SK-N-SH (cell line): Measurements from ENCODE around the gene COL3A1. TPM values are rescaled to one million over a fixed set of nuclear protein-coding genes. Genes with fewer than 3 reads are reported as not detected.

Experiments
- CTCF ChIA-PET: fragments of 300-600, 350-600 bp; formaldehyde crosslinking; extraction: SDS; loops from one replicate; lab custom pipeline; 2021; lab: Yijun Ruan, JAX
- POLR2A ChIA-PET: fragments of 350-600 bp; sonication (Branson Sonifier 250); formaldehyde crosslinking; extraction: SDS; loops from one replicate; lab custom pipeline; 2020; ENCODE audit warnings: antibody characterized with exemption, inconsistent platforms; lab: Yijun Ruan, JAX
- DNase-seq: peaks from one replicate; pipeline ENCODE4 v3.0.0; 2012
- H2AFZ ChIP-seq: fragments of 200-600 bp; sonication (generic); 2 replicates; pipeline ENCODE4 v1.8.1; 2016; ENCODE audit warnings: antibody characterized with exemption, mild to moderate bottlenecking, low read depth
- H3F3A ChIP-seq: fragments of 200-600 bp; sonication (generic); replicated peaks from 2 replicates; pipeline ENCODE3; 2016; ENCODE audit warnings: antibody characterized with exemption, mild to moderate bottlenecking; ENCODE audit not compliant: insufficient read depth
- H3K27ac ChIP-seq, 2 experiments: fragments of 200-500 bp in 1 of 2; fragments of 200-600 bp in 1 of 2; sonication (Bioruptor generic) in 1 of 2; sonication (generic), shearing (Covaris generic) in 1 of 2; 2 replicates each; pipeline versions ENCODE4 v1.5.1 to v1.6.1; 2014 to 2016; ENCODE audit warnings: low read depth in 2 of 2, inconsistent platforms in 1 of 2, low read length in 1 of 2, mild to moderate bottlenecking in 1 of 2, mixed read lengths in 1 of 2
- H3K27me3 ChIP-seq: fragments of 200-600 bp; sonication (generic), shearing (Covaris generic); 2 replicates; pipeline ENCODE4 v1.6.1; 2016; ENCODE audit warnings: mixed run types; ENCODE audit not compliant: insufficient read depth
- H3K36me3 ChIP-seq, 2 experiments: fragments of 200-500 bp in 1 of 2; fragments of 200-600 bp in 1 of 2; sonication (Bioruptor generic) in 1 of 2; sonication (generic) in 1 of 2; replicated peaks in 1 of 2; 2 replicates each; pipeline versions ENCODE3 to v1.5.1; 2014 to 2016; ENCODE audit warnings: low read length in 1 of 2, mild to moderate bottlenecking in 1 of 2; ENCODE audit not compliant: insufficient read depth in 2 of 2, control insufficient read depth in 1 of 2
- H3K4me1 ChIP-seq, 2 experiments: fragments of 200-500 bp in 1 of 2; fragments of 200-600 bp in 1 of 2; sonication (Bioruptor generic) in 1 of 2; sonication (generic), shearing (Covaris generic) in 1 of 2; 2 replicates each; pipeline versions ENCODE4 v1.5.1 to v1.6.1; 2014 to 2016; ENCODE audit warnings: low read depth in 1 of 2, low read length in 1 of 2, mixed run types in 1 of 2; ENCODE audit not compliant: insufficient read depth in 2 of 2, control insufficient read depth in 1 of 2
- H3K4me2 ChIP-seq: fragments of 200-600 bp; sonication (generic), shearing (Covaris generic); 2 replicates; pipeline ENCODE4 v1.6.1; 2017; ENCODE audit warnings: mixed run types
- H3K4me3 ChIP-seq, 2 experiments: fragments of 200-500 bp in 1 of 2; fragments of 200-600 bp in 1 of 2; sonication (Bioruptor generic) in 1 of 2; sonication (generic), shearing (Covaris generic) in 1 of 2; 2 replicates each; pipeline versions ENCODE4 v1.5.1 to v1.8.1; 2014 to 2016; ENCODE audit warnings: low read depth in 2 of 2, inconsistent platforms in 1 of 2, low read length in 1 of 2, mild to moderate bottlenecking in 1 of 2, mixed read lengths in 1 of 2, moderate library complexity in 1 of 2
- H3K79me2 ChIP-seq: fragments of 200-600 bp; sonication (generic); 2 replicates; pipeline ENCODE4 v1.8.1; 2017; ENCODE audit warnings: mild to moderate bottlenecking; ENCODE audit not compliant: insufficient read depth
- H3K9ac ChIP-seq: fragments of 200-600 bp; sonication (generic); 2 replicates; pipeline ENCODE4 v1.6.1; 2017; ENCODE audit warnings: mixed run types
- H3K9me2 ChIP-seq: fragments of 200-600 bp; sonication (generic); 2 replicates; pipeline ENCODE4 v1.6.1; 2017; ENCODE audit warnings: mixed run types
- H3K9me3 ChIP-seq: fragments of 200-600 bp; sonication (generic); 2 replicates; pipeline ENCODE4 v1.6.1; 2017; ENCODE audit warnings: mixed run types, mild to moderate bottlenecking, moderate library complexity
- H4K20me1 ChIP-seq: fragments of 200-600 bp; sonication (generic); 2 replicates; pipeline ENCODE4 v1.6.1; 2017; ENCODE audit warnings: mild to moderate bottlenecking, mixed run types; ENCODE audit not compliant: insufficient read depth
- EP300 ChIP-seq, 2 experiments: IDR thresholded peaks; 2 replicates each; pipeline versions ENCODE4 v1.4.0 to v1.6.1; 2012; ENCODE audit warnings: borderline replicate concordance in 1 of 2, low read depth in 1 of 2, low read length in 1 of 2
- FOSL2 ChIP-seq: IDR thresholded peaks from 2 replicates; pipeline ENCODE4 v1.4.0; 2012; ENCODE audit warnings: low read depth, mild to moderate bottlenecking, moderate library complexity, borderline replicate concordance
- FOXM1 ChIP-seq: IDR thresholded peaks from 2 replicates; pipeline ENCODE4 v1.4.0; 2012; ENCODE audit warnings: low read depth, mild to moderate bottlenecking
- GATA2 ChIP-seq: sonication (generic); formaldehyde crosslinking; IDR thresholded peaks from 2 replicates; pipeline ENCODE4 v1.5.0; 2020; ENCODE audit warnings: mild to moderate bottlenecking, missing genetic modification reagents
- JUND ChIP-seq: IDR thresholded peaks from 2 replicates; pipeline ENCODE4 v1.4.0; 2012
- MAX ChIP-seq: IDR thresholded peaks from 2 replicates; pipeline ENCODE4 v1.4.0; 2012; ENCODE audit warnings: low read depth
- NFIC ChIP-seq: IDR thresholded peaks from 2 replicates; pipeline ENCODE4 v1.4.0; 2012; ENCODE audit warnings: borderline replicate concordance
- SIN3A ChIP-seq: IDR thresholded peaks from 2 replicates; pipeline ENCODE4 v1.6.1; 2012; ENCODE audit warnings: low read depth, mild to moderate bottlenecking, low read length, moderate library complexity, borderline replicate concordance
- TAF1 ChIP-seq: IDR thresholded peaks from 2 replicates; pipeline ENCODE4 v1.6.1; 2012; ENCODE audit warnings: low read depth, mild to moderate bottlenecking, low read length, moderate library complexity, borderline replicate concordance
- TCF12 ChIP-seq: IDR thresholded peaks from 2 replicates; pipeline ENCODE4 v1.4.0; 2012
- TEAD4 ChIP-seq: IDR thresholded peaks from 2 replicates; pipeline ENCODE4 v1.4.0; 2012; ENCODE audit warnings: mild to moderate bottlenecking, borderline replicate concordance; ENCODE audit not compliant: insufficient read depth
- WGBS: methylation state at CpG from one replicate; pipeline ENCODE4 v1.1.6; 2017; ENCODE audit warnings: low lambda C conversion rate; 5-methylcytosine and 5-hydroxymethylcytosine counted together
- polyA plus RNA-seq, 3 experiments: library from polyadenylated mRNA; depleted of rRNA; stranded (reverse); fragments of >200 nt; gene quantifications; 2 replicates each; pipeline ENCODE4 v1.2.3, GENCODE V29; 2012
- TF ChIP-seq, protein P1 (sequence below): IDR thresholded peaks from 2 replicates; pipeline ENCODE4; 2012

COL3A1 gene
- polyA plus RNA-seq, 1 of the 3 experiments (the other 2 are of a cell fraction) = 987 TPM

GRCh38 chr2:189020179-189020578 lies 46.0 kb downstream of the COL3A1 start:
- Histone ChIP-seq H3F3A (peaks cover 49% of the 10 kb centered on the region), H3K27ac (no peak overlapping the region; a peak in 1 of 4 replicates), H3K4me1 (peaks cover 10 to 31% of the 10 kb centered on the region in 2 experiments), H3K9me3 (no peaks in the 10 kb centered on the region), H3K4me3 (no peak overlapping the region), H3K4me2 (no peak overlapping the region), H3K9ac (no peak overlapping the region), H3K36me3 (no peaks in the 10 kb centered on the region), H2AFZ (no peak overlapping the region), H3K27me3 (no peaks in the 10 kb centered on the region), H3K9me2 (no peaks in the 10 kb centered on the region), H3K79me2 (no peaks in the 10 kb centered on the region), H4K20me1 (no peaks in the 10 kb centered on the region)
- CTCF ChIA-PET = no interaction called here
- TF ChIP-seq NFIC = no peak
- POLR2A ChIA-PET = no interaction called here
- no peak for DNase-seq
- 91% methylated on average over 1 of the region's 1 CpG for WGBS

DNA sequence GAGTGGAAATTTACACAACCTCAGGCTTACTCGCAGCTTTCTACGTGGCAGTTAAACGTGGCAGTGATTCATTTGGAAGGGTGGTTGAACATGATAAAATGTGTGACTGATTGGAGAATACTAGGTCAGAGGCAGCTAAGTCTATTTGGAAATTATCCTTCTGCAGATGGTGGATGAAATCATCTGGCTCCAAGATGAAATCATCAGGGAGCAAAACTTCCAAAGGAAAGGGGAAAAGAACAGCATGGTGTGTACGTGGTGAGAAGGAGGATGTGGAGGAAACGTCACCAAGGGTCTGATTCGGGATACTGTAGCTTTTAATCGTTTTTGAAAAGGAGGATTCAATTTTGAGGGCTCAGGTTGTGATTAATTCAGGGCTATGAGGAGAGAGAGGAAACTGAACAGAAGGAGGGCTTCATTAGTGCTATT lies 47.9 kb downstream of the COL3A1 start:
- Histone ChIP-seq H2AFZ (peak overlapping the region; percentile 63; the same call in 1 of the 2 replicates), H3K36me3 (no peaks in the 10 kb centered on the region), H3K4me3 (no peak overlapping the region; a peak in 1 of 4 replicates), H3K27me3 (no peaks in the 10 kb centered on the region), H3K9me3 (no peaks in the 10 kb centered on the region), H3K4me1 (peaks cover 10 to 22% of the 10 kb centered on the region in 2 experiments), H3K9me2 (no peaks in the 10 kb centered on the region), H3F3A (peaks cover 41% of the 10 kb centered on the region), H3K27ac (peak overlapping the region; percentile 92 to 95), H3K9ac (peak overlapping the region; percentile 66), H3K4me2 (peak overlapping the region; percentile 63), H3K79me2 (no peaks in the 10 kb centered on the region), H4K20me1 (no peaks in the 10 kb centered on the region)
- DNase-seq = peak; percentile 9
- ChIA-PET CTCF (no interaction called here), POLR2A (no interaction called here)
- TF ChIP-seq TCF12 = peak; percentile 59; the same call in 1 of the 2 replicates
- no peak for TF ChIP-seq TEAD4
- TF ChIP-seq GATA2 (CRISPR knock-in tag) = no peak
- peak in 1 of 2 experiments; percentile 51; a peak in 3 of 4 replicates for TF ChIP-seq EP300 (IDR thresholded peaks at IDR 0.05; ENCODE audit: borderline replicate concordance in 1 of 2, low read depth in 1 of 2, low read length in 1 of 2)
- TF ChIP-seq FOXM1 = peak; percentile 62; the same call in 1 of the 2 replicates
- TF ChIP-seq FOSL2 = peak; percentile 54; the same call in 1 of the 2 replicates
- peak; percentile 80; the same call in 1 of the 2 replicates for TF ChIP-seq MAX
- peak; percentile 37 for TF ChIP-seq JUND
- TF ChIP-seq, protein P1, sequence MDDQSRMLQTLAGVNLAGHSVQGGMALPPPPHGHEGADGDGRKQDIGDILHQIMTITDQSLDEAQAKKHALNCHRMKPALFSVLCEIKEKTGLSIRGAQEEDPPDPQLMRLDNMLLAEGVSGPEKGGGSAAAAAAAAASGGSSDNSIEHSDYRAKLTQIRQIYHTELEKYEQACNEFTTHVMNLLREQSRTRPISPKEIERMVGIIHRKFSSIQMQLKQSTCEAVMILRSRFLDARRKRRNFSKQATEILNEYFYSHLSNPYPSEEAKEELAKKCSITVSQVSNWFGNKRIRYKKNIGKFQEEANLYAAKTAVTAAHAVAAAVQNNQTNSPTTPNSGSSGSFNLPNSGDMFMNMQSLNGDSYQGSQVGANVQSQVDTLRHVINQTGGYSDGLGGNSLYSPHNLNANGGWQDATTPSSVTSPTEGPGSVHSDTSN = peak; percentile 79
- no peak for TF ChIP-seq TAF1
- TF ChIP-seq SIN3A = no peak; the same call in 1 of the 2 replicates
- TF ChIP-seq NFIC = peak; percentile 27; the same call in 1 of the 2 replicates
- 11% methylated on average over 7 of the region's 7 CpGs for WGBS
